K562 (cell line): Measurements from ENCODE around the gene ANKS1B. TPM values are rescaled to one million over a fixed set of nuclear protein-coding genes. Genes with fewer than 3 reads are reported as not detected.

Experiments
- ATAC-seq: fragments of 200-7000 bp; cut with Tn5 transposase; 3 replicates; pipeline ENCODE4 v1.9.1; 2020; ENCODE audit warnings: moderate library complexity
- BruUV-seq: library from RNA; stranded (reverse); fragments of 400-500 nt; replicated peaks from 2 replicates; lab custom pipeline; 2021; lab: Mats Ljungman, UMichigan
- CTCF ChIA-PET: fragments of 300-600 bp; formaldehyde crosslinking; extraction: SDS; loops from one replicate; lab custom pipeline; 2021; ENCODE audit warnings: low intra/inter-chr PET ratio; lab: Yijun Ruan, JAX
- POLR2A ChIA-PET: fragments of 300-600, 350-650 bp; sonication (Branson Sonifier 250); formaldehyde crosslinking; extraction: SDS; loops from one replicate; lab custom pipeline; 2021; ENCODE audit warnings: antibody characterized with exemption, inconsistent platforms; lab: Yijun Ruan, JAX
- DNase-seq, 4 experiments: peaks; one replicate each; pipeline versions ENCODE4 v3.0.0 to v3.0.0-alpha.2; 2011 to 2018; ENCODE audit warnings: low spot score in 3 of 4, mixed read lengths in 3 of 4; ENCODE audit errors: extremely low read depth in 1 of 4
- FAIRE-seq: peaks from 2 replicates; lab custom pipeline; 2011; peaks lifted over from hg19 to GRCh38; lab: Jason Lieb, UNC
- H2AFZ ChIP-seq: 2 replicates; pipeline ENCODE4 v1.6.0; 2011; ENCODE audit warnings: low read depth, low read length, control low read depth, inconsistent platforms
- H3K27ac ChIP-seq: fragments of 200-600 bp; 3 replicates; pipeline ENCODE4 v1.8.0; 2011; ENCODE audit warnings: low read depth, mild to moderate bottlenecking, control low read depth, inconsistent platforms, low read length, moderate library complexity, mixed read lengths; ENCODE audit errors: extremely low read depth
- H3K27me3 ChIP-seq, 2 experiments: fragments of 300-600 bp in 1 of 2; 2 replicates in 1 of 2; 3 replicates in 1 of 2; pipeline versions ENCODE4 v1.6.0 to v1.8.0; 2011; ENCODE audit warnings: inconsistent platforms in 2 of 2, low read length in 2 of 2, mild to moderate bottlenecking in 1 of 2, mixed read lengths in 1 of 2, moderate library complexity in 1 of 2; ENCODE audit not compliant: control insufficient read depth in 2 of 2, insufficient read depth in 2 of 2
- H3K36me3 ChIP-seq: fragments of 300-600 bp; 3 replicates; pipeline ENCODE4 v1.8.0; 2011; ENCODE audit warnings: mild to moderate bottlenecking, low read length, inconsistent platforms; ENCODE audit not compliant: control insufficient read depth, insufficient read depth
- H3K4me1 ChIP-seq, 2 experiments: fragments of 200-600 bp in 1 of 2; replicated peaks in 1 of 2; 2 replicates in 1 of 2; 3 replicates in 1 of 2; pipeline versions ENCODE4 v1.5.1 to v1.8.0; 2011; ENCODE audit warnings: inconsistent platforms in 2 of 2, low read length in 2 of 2, mild to moderate bottlenecking in 1 of 2, mixed read lengths in 1 of 2, moderate library complexity in 1 of 2; ENCODE audit not compliant: control insufficient read depth in 2 of 2, insufficient read depth in 2 of 2
- H3K4me2 ChIP-seq: 2 replicates; pipeline ENCODE4 v1.6.1; 2011; ENCODE audit warnings: low read length, control low read depth, inconsistent platforms, mixed read lengths; ENCODE audit not compliant: insufficient read depth
- H3K4me3 ChIP-seq: fragments of 200-600 bp; sonication (generic), shearing (Covaris generic); 2 replicates; pipeline ENCODE4 v1.5.1; 2016; ENCODE audit warnings: control low read depth, inconsistent platforms
- H3K79me2 ChIP-seq: fragments of 200-600 bp; 3 replicates; pipeline ENCODE4 v1.8.0; 2011; ENCODE audit warnings: low read length, inconsistent platforms; ENCODE audit not compliant: control insufficient read depth, insufficient read depth
- H3K9ac ChIP-seq, 2 experiments: 2 replicates each; pipeline versions ENCODE4 v1.6.0 to v1.6.1; 2011; ENCODE audit warnings: low read depth in 2 of 2, low read length in 2 of 2, control low read depth in 1 of 2, inconsistent platforms in 1 of 2, mild to moderate bottlenecking in 1 of 2, mixed read lengths in 1 of 2; ENCODE audit not compliant: insufficient read depth in 1 of 2
- H3K9me1 ChIP-seq: one replicate; pipeline ENCODE4 v1.6.0; 2011; ENCODE audit warnings: inconsistent platforms, mild to moderate bottlenecking, low read length, moderate library complexity; ENCODE audit not compliant: control insufficient read depth, insufficient read depth
- H3K9me3 ChIP-seq: replicated peaks from 2 replicates; pipeline ENCODE4 v1.5.1; 2011; ENCODE audit warnings: low read depth, low read length, inconsistent platforms; ENCODE audit not compliant: control insufficient read depth, insufficient read depth
- H4K20me1 ChIP-seq: replicated peaks from 2 replicates; pipeline ENCODE4 v1.6.1; 2011; ENCODE audit warnings: low read length, inconsistent platforms, mixed read lengths; ENCODE audit not compliant: control insufficient read depth, insufficient read depth
- ASH1L ChIP-seq: fragments of 450-650 bp; IDR thresholded peaks from 2 replicates; pipeline ENCODE4 v1.6.1; 2018; ENCODE audit warnings: borderline replicate concordance, mild to moderate bottlenecking, low read depth; ENCODE audit not compliant: partially characterized antibody
- BMI1 ChIP-seq: fragments of 150-350 bp; IDR thresholded peaks from 2 replicates; pipeline ENCODE4 v1.6.1; 2014; ENCODE audit warnings: low read length
- CAMTA2 ChIP-seq: fragments of 250-450 bp; sonication (Bioruptor Pico); conservative IDR thresholded peaks from 2 replicates; pipeline ENCODE4 v1.5.1; 2022
- CEBPG ChIP-seq, 3 experiments: fragments of 200-800 bp in 1 of 3; sonication (Bioruptor generic) in 1 of 3; sonication (generic) in 1 of 3; formaldehyde crosslinking in 1 of 3; IDR thresholded peaks in 2 of 3; conservative IDR thresholded peaks in 1 of 3; 2 replicates each; pipeline versions ENCODE4 v1.6.1 to v1.8.0; 2016 to 2022; ENCODE audit warnings: missing compliant biosample characterization in 2 of 3, missing genetic modification characterization in 2 of 3, mild to moderate bottlenecking in 1 of 3, missing genetic modification reagents in 1 of 3
- THRAP3 ChIP-seq: fragments of 450-650 bp; IDR thresholded peaks from 2 replicates; pipeline ENCODE4 v1.6.1; 2016; ENCODE audit warnings: mild to moderate bottlenecking, inconsistent platforms, borderline replicate concordance
- ZC3H4 ChIP-seq: sonication (generic); formaldehyde crosslinking; IDR thresholded peaks from 2 replicates; pipeline ENCODE4 v1.9.0; 2021; ENCODE audit warnings: missing genetic modification reagents, borderline replicate concordance
- ZNF584 ChIP-seq: fragments of 200-800 bp; sonication (Bioruptor generic); IDR thresholded peaks from 2 replicates; pipeline ENCODE4 v1.6.1; 2016; ENCODE audit warnings: low read depth, mild to moderate bottlenecking, missing genetic modification characterization, missing compliant biosample characterization
- ZNF830 ChIP-seq: fragments of 250-450 bp; sonication (Bioruptor Pico); IDR thresholded peaks from 2 replicates; pipeline ENCODE4 v1.5.0; 2021; ENCODE audit warnings: mild to moderate bottlenecking
- WGBS: fragments of 100-300 bp; shearing (Covaris generic); methylation state at CpG from one replicate; pipeline ENCODE4 v1.1.6; 2016; ENCODE audit warnings: low coverage, mixed read lengths; ENCODE audit not compliant: insufficient coverage; ENCODE audit errors: missing lambda C conversion rate; 5-methylcytosine and 5-hydroxymethylcytosine counted together
- in situ Hi-C: fragments of 300-500 bp; cut with MboI; formaldehyde crosslinking; loops from 4 replicates; pipeline ENCODE4 v1.15.0; 2018; ENCODE audit warnings: inconsistent platforms, mixed read lengths
- intact Hi-C: fragments of 100-400 bp; cut with micrococcal nuclease; formaldehyde crosslinking; loops from 2 replicates; pipeline ENCODE4 v1.14.2; 2022
- polyA plus RNA-seq, 8 experiments: library from polyadenylated mRNA; depleted of rRNA in 4 of 8; stranded (reverse) in 5 of 8; unstranded in 3 of 8; fragments of >200 nt; fragmentation: Nextera tagmentation in 2 of 8; fragmentation: Illumina TruSeq in 1 of 8; extraction: Ambion mirVana in 2 of 8; extraction: Trizol in 1 of 8; gene quantifications; 2 replicates each; pipeline versions ENCODE4 v1.2.1 to v1.2.3, GENCODE V29; 2011 to 2014; ENCODE audit warnings: inconsistent platforms in 1 of 8, missing spikeins in 1 of 8
- total RNA-seq, 7 experiments: library from RNA; depleted of rRNA in 6 of 7; stranded (reverse); fragments of >200 nt in 6 of 7; fragmentation: Illumina TruSeq in 2 of 7; extraction: Trizol in 2 of 7; gene quantifications; 2 replicates each; pipeline versions ENCODE4 v1.2.1 to v1.2.3, GENCODE V29; 2011 to 2021; ENCODE audit warnings: low replicate concordance in 1 of 7
- TF ChIP-seq, protein P1 (sequence below): sonication (generic); formaldehyde crosslinking; IDR thresholded peaks from 2 replicates; pipeline ENCODE4 v1.8.1; 2022; ENCODE audit warnings: missing genetic modification reagents

The ANKS1B gene
- total and polyA plus RNA-seq, 9 of the 15 experiments (the other 6 are each of a cell fraction or from before 2014, with no cell fraction given): 0.04 to 0.47 (median 0.28) TPM; not detected in 4

DNA sequence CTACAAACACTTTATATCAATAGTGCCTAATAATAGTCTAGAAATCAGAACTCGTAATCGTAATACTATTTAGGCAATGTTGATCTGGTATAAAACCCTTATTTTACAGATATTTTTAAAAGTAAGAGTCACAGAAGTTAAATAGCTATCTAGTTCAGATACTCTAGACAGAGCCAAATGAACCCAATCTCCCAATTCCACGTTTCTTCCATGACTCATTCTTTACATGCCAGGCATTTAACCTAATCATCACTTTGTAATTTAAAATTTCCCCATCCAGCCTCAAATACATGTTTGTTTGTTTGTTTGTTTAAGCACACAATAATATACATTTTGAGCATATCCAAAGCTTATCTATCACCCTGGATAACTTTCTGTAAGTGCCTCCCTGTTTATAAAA, 373.6 kb downstream of the ANKS1B start:
- ATAC-seq (no peak), FAIRE-seq (no peak), DNase-seq (no peak)
- Histone ChIP-seq H3K27me3 (no peaks in the 10 kb centered on the region), H3K79me2 (no peaks in the 10 kb centered on the region), H3K4me3 (no peak overlapping the region), H3K27ac (no peak overlapping the region), H4K20me1 (no peaks in the 10 kb centered on the region), H3K4me1 (no peaks in the 10 kb centered on the region), H2AFZ (no peak overlapping the region), H3K4me2 (no peak overlapping the region), H3K36me3 (no peaks in the 10 kb centered on the region), H3K9ac (no peak overlapping the region), H3K9me3 (peaks cover 1% of the 10 kb centered on the region; the same call in 1 of the 2 replicates), H3K9me1 (no peaks in the 10 kb centered on the region)
- POLR2A ChIA-PET: no interaction called here
- TF ChIP-seq THRAP3 (no peak), BMI1 (no peak), CEBPG (CRISPR knock-in tag; IDR thresholded peaks at IDR 0.05) (no peak), CEBPG (tag; conservative IDR thresholded peaks at IDR 0.05 in 1 of 2, IDR thresholded peaks at IDR 0.05 in 1 of 2) (no peak), ZNF584 (CRISPR knock-in tag) (no peak), ZNF830 (CRISPR knock-in tag) (no peak), ZC3H4 (CRISPR knock-in tag) (no peak), ASH1L (no peak), CAMTA2 (no peak)
- TF ChIP-seq, protein P1, sequence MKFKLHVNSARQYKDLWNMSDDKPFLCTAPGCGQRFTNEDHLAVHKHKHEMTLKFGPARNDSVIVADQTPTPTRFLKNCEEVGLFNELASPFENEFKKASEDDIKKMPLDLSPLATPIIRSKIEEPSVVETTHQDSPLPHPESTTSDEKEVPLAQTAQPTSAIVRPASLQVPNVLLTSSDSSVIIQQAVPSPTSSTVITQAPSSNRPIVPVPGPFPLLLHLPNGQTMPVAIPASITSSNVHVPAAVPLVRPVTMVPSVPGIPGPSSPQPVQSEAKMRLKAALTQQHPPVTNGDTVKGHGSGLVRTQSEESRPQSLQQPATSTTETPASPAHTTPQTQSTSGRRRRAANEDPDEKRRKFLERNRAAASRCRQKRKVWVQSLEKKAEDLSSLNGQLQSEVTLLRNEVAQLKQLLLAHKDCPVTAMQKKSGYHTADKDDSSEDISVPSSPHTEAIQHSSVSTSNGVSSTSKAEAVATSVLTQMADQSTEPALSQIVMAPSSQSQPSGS (CRISPR knock-in tag): no peak
- 0% methylated on average over 3 of the region's 3 CpGs for WGBS
- no TSS peak for BruUV-seq
- CTCF ChIA-PET: no interaction called here
- intact Hi-C loops (no loop called here), in situ Hi-C loops (no loop called here)
